GM21526 (cell line): Measurements from ENCODE around the gene NPIPB2.

Experiments
- ATAC-seq: cut with Tn5 transposase; IDR thresholded peaks from one replicate; pipeline ENCODE4 v1.9.1; 2021; ENCODE audit warnings: moderate library complexity; ENCODE audit not compliant: unreplicated experiment, low FRiP score

Gene NPIPB2

GRCh38 chr16:11907160-11907970 lies 34.5 kb downstream of the NPIPB2 start:
- ATAC-seq = no peak

DNA sequence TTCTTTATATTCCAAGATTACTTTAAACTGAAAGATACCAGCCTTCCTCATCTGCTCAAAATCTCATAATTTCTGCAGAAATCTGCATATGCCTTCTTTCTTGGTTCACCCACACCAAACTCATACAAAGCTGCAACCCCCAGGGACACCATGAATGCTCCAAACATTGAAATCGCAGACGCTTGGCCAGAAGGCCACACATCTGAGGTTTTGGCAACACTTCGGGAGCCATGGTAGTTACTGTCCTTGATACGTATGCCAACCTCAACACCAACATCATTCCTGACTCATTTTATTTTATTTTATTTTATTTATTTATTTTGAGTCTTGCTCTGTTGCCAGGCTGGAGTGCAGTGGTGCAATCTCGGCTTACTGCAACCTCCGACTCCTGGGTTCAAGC lies 37.9 kb downstream of the NPIPB2 start:
- no peak for ATAC-seq

- ATAC-seq = no peak
Observed at GRCh38 chr16:11901091-11901490, 40.8 kb downstream of the NPIPB2 start.

- no peak for ATAC-seq
Observed at GRCh38 chr16:11896486-11897176, 45.2 kb downstream of the NPIPB2 start.

DNA sequence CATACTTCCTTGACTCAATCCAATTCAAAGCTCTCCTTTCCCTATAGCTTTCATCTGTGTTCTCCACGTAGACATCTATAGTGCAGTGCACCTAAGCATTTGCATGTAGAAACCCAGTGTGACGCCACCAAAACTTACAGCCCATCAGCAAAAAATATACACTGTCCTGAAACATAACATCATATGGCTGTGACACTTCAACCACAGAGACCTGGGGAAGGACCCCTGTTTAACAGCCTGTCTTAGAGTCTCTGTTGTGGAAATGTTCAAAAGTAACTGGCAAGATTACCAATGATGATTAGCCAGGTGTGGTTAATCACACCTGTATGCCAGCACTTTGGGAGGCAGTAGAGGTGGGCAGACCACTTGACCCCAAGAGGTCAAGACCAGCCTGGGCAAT lies 48.3 kb downstream of the NPIPB2 start:
- ATAC-seq = no peak

DNA sequence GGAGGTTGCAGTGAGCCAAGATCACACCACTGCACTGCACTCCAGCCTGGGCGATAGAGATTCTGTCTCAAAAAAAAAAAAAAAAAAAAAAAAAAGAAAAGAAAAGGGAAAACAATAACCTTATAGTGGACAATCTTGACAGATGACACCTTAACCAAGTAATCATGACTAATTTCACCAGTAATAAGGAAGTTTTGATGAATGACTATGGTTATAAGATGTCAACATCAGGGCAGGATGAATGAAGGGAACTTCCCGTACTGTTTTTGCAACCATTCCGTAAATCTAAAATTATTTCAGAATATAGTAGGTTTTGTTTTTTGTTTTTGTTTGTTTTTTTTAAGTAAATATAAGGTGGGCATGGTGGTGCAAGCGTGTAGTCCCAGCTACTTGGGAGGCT lies 49.1 kb downstream of the NPIPB2 start:
- ATAC-seq = no peak

- no peak for ATAC-seq
Observed at GRCh38 chr16:11890231-11890965, 51.4 kb downstream of the NPIPB2 start.

GRCh38 chr16:11886881-11887280 lies 55.0 kb downstream of the NPIPB2 start:
- no peak for ATAC-seq

GRCh38 chr16:11884035-11884434 lies 57.8 kb downstream of the NPIPB2 start:
- no peak for ATAC-seq

GRCh38 chr16:11880007-11880406 lies 61.8 kb downstream of the NPIPB2 start:
- no peak for ATAC-seq

- no peak for ATAC-seq
Observed at GRCh38 chr16:11877374-11877773, 64.5 kb downstream of the NPIPB2 start.
